Suprapubic skin (tissue), 4 donors: ENCODE measurements around the gene NEK10. TPM values are rescaled to one million over a fixed set of nuclear protein-coding genes. Genes with fewer than 3 reads are reported as not detected.

Source experiments
- DNase-seq, 2 donors: peaks; one replicate each; pipeline ENCODE4 v3.0.0-alpha.2; 2019; ENCODE audit warnings: low spot score in 2 of 2
- H3K27ac ChIP-seq: fragments of 200-600 bp; sonication (generic); one replicate; pipeline ENCODE4 v1.5.1; 2019
- H3K27me3 ChIP-seq: fragments of 200-600 bp; sonication (generic); one replicate; pipeline ENCODE4 v1.5.1; 2019
- H3K36me3 ChIP-seq: fragments of 200-600 bp; sonication (generic); one replicate; pipeline ENCODE4 v1.5.1; 2019
- H3K4me1 ChIP-seq: fragments of 200-600 bp; sonication (generic); one replicate; pipeline ENCODE4 v1.5.1; 2019
- H3K4me3 ChIP-seq: fragments of 200-600 bp; sonication (generic); one replicate; pipeline ENCODE4 v1.5.1; 2019; ENCODE audit warnings: mild to moderate bottlenecking
- H3K9me3 ChIP-seq: fragments of 200-600 bp; sonication (generic); one replicate; pipeline ENCODE4 v1.5.1; 2019
- CTCF ChIP-seq, 2 donors: fragments of 200-600 bp in 1 of 2; fragments of 450-650 bp in 1 of 2; sonication (generic) in 1 of 2; IDR thresholded peaks; one replicate each; pipeline ENCODE4 v1.5.1; 2016 to 2019; ENCODE audit warnings: antibody characterized with exemption in 2 of 2, mild to moderate bottlenecking in 1 of 2, moderate library complexity in 1 of 2
- EP300 ChIP-seq: sonication (generic); formaldehyde crosslinking; IDR thresholded peaks from one replicate; pipeline ENCODE4 v1.6.1; 2017; ENCODE audit warnings: antibody characterized with exemption
- POLR2A ChIP-seq, 2 donors: fragments of 450-650 bp; IDR thresholded peaks; one replicate each; pipeline ENCODE4 v1.6.1; 2017; ENCODE audit warnings: antibody characterized with exemption in 2 of 2, mild to moderate bottlenecking in 2 of 2, moderate library complexity in 2 of 2
- POLR2AphosphoS5 ChIP-seq, 3 donors: sonication (generic); formaldehyde crosslinking; IDR thresholded peaks; one replicate each; pipeline ENCODE4 v1.6.1; 2017; ENCODE audit warnings: antibody characterized with exemption in 3 of 3
- WGBS: methylation state at CpG from one replicate; pipeline ENCODE4 v1.1.5; 2018; 5-methylcytosine and 5-hydroxymethylcytosine counted together
- total RNA-seq, 4 donors: library from RNA; depleted of rRNA; stranded (reverse); fragments of >200 nt; gene quantifications; one replicate each; pipeline ENCODE4 v1.1.0, GENCODE V29; 2016

Gene NEK10
- total RNA-seq, 4 donors from 2014 or later, result 2.4 to 3.4 (median 3.0) TPM; not detected in 1

GRCh38 chr3:27186013-27186412, 183.2 kb downstream of the NEK10 start:
- Histone ChIP-seq H3K9me3 (no peaks in the 10 kb centered on the region), H3K4me3 (no peak overlapping the region), H3K27me3 (no peaks in the 10 kb centered on the region), H3K36me3 (no peaks in the 10 kb centered on the region), H3K27ac (no peak overlapping the region), H3K4me1 (no peaks in the 10 kb centered on the region)
- TF ChIP-seq POLR2AphosphoS5 (IDR thresholded peaks at IDR 0.05), result no peak
- no peak for TF ChIP-seq EP300
- no peak for TF ChIP-seq CTCF (IDR thresholded peaks at IDR 0.05)
- TF ChIP-seq POLR2A (IDR thresholded peaks at IDR 0.05), result no peak
- 82% methylated on average over 5 of the region's 5 CpGs for WGBS
- DNase-seq, result no peak

- WGBS, result 64% methylated on average over 2 of the region's 2 CpGs
- TF ChIP-seq POLR2A (IDR thresholded peaks at IDR 0.05) (no peak), EP300 (no peak), CTCF (IDR thresholded peaks at IDR 0.05) (no peak), POLR2AphosphoS5 (IDR thresholded peaks at IDR 0.05) (no peak)
Observed at GRCh38 chr3:27185231-27185989, 183.8 kb downstream of the NEK10 start.

DNA sequence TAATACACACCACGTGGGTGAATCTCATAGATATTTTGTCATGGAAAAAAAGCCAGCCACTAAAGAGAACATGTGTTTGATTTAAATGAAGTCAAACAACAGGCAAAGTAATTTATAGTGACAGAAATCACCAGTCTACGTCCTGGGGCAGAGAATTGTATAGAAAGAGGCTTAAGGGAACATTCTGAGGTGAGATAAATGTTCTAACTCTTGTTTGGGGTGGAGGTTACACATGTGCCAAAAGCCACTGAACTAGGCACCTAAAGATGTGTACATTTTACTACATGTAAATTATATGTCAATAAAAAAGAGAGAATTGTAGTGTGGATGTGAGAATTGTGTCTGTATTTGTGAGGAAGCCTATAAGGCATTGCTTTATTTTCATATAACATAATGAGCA, 184.9 kb downstream of the NEK10 start:
- Histone ChIP-seq H3K4me1 (no peaks in the 10 kb centered on the region), H3K4me3 (no peak overlapping the region), H3K36me3 (no peaks in the 10 kb centered on the region), H3K27ac (no peak overlapping the region), H3K9me3 (no peaks in the 10 kb centered on the region), H3K27me3 (no peaks in the 10 kb centered on the region)
- TF ChIP-seq CTCF (IDR thresholded peaks at IDR 0.05) (no peak), POLR2A (IDR thresholded peaks at IDR 0.05) (no peak), EP300 (no peak), POLR2AphosphoS5 (IDR thresholded peaks at IDR 0.05) (no peak)
- no peak for DNase-seq
- 41% methylated on average over 2 of the region's 2 CpGs for WGBS

More at GRCh38 chr3:27185231-27185989, 183.8 kb downstream of the NEK10 start:
- H3K36me3 ChIP-seq, result no peaks in the 10 kb centered on the region
- no peaks in the 10 kb centered on the region for H3K4me1 ChIP-seq
- no peak overlapping the region for H3K27ac ChIP-seq
- no peaks in the 10 kb centered on the region for H3K27me3 ChIP-seq
- H3K9me3 ChIP-seq, result no peaks in the 10 kb centered on the region
- DNase-seq, result no peak
- no peak overlapping the region for H3K4me3 ChIP-seq

DNA sequence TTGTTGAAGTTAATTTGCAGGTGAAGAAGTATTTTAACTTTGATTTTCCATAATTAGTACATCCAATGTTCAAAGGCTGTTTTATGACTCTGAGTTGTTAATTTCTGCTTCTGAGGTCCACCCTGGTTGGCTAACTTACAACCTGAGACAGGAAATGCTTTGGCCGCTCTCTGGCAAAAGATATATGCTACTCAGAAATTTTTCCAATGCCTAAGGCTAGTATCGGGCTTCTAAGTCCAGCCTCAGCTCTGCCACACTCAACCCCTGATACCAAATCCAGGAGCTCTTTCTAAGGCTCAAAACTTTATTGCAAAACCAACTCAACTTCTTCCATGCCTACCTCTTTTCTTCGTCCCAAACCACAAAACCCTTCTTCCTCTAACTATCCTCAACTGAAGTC, 192.9 kb downstream of the NEK10 start:
- 77% methylated on average over 3 of the region's 3 CpGs for WGBS
- TF ChIP-seq CTCF (IDR thresholded peaks at IDR 0.05), result no peak
- no peak for TF ChIP-seq POLR2A (IDR thresholded peaks at IDR 0.05)
- no peak for TF ChIP-seq EP300
- no peak for TF ChIP-seq POLR2AphosphoS5 (IDR thresholded peaks at IDR 0.05)
- H3K9me3 ChIP-seq, result no peaks in the 10 kb centered on the region

GRCh38 chr3:27174530-27174929, 194.7 kb downstream of the NEK10 start:
- WGBS, result 78% methylated on average over 4 of the region's 4 CpGs
- Histone ChIP-seq H3K4me3 (no peak overlapping the region), H3K9me3 (no peaks in the 10 kb centered on the region), H3K4me1 (no peaks in the 10 kb centered on the region), H3K36me3 (no peaks in the 10 kb centered on the region), H3K27ac (no peak overlapping the region), H3K27me3 (no peaks in the 10 kb centered on the region)
- TF ChIP-seq EP300 (no peak), CTCF (IDR thresholded peaks at IDR 0.05) (no peak)
- no peak for DNase-seq

More for the DNA sequence above, 192.9 kb downstream of the NEK10 start:
- H3K4me3 ChIP-seq, result no peak overlapping the region
- no peaks in the 10 kb centered on the region for H3K36me3 ChIP-seq
- H3K27ac ChIP-seq, result no peak overlapping the region
- DNase-seq, result no peak
- no peaks in the 10 kb centered on the region for H3K27me3 ChIP-seq
- no peaks in the 10 kb centered on the region for H3K4me1 ChIP-seq
